Breast epithelium (tissue), 3 donors: ENCODE measurements around the gene FES.

ENCODE experiments used
- CTCF ChIP-seq, 3 donors: fragments of 450-650 bp; IDR thresholded peaks; one replicate each; pipeline ENCODE4 v1.5.1; 2016 to 2017; ENCODE audit warnings: antibody characterized with exemption in 3 of 3, mild to moderate bottlenecking in 3 of 3, moderate library complexity in 3 of 3
- POLR2AphosphoS5 ChIP-seq, 3 donors: sonication (generic); formaldehyde crosslinking; IDR thresholded peaks; one replicate each; pipeline ENCODE4 v1.6.1; 2017; ENCODE audit warnings: antibody characterized with exemption in 3 of 3

DNA sequence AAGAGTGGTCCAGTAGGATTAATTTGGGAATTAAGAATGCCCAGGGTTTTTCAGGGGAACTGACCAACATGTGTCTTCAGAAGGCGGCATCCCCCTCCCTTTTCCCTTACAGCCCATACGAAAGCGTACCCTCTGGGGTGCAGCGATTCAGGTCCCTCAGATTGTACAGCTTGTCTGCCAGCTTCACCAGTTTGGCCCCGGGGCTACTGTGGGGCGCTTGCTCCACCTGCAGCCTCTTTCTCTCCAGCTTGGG lies 47.2 kb downstream of the FES start:
- TF ChIP-seq CTCF (IDR thresholded peaks at IDR 0.05), result no peak
- TF ChIP-seq POLR2AphosphoS5 (IDR thresholded peaks at IDR 0.05), result no peak
